ENCODE data around the gene SELENOH. TPM values are rescaled to one million over a fixed set of nuclear protein-coding genes. Genes with fewer than 3 reads are reported as not detected.

Gene SELENOH
- total and polyA plus RNA-seq, 9 of the 15 experiments (the other 6 are each of a cell fraction or from before 2014, with no cell fraction given): 16.6 to 299 (median 118) TPM

DNA sequence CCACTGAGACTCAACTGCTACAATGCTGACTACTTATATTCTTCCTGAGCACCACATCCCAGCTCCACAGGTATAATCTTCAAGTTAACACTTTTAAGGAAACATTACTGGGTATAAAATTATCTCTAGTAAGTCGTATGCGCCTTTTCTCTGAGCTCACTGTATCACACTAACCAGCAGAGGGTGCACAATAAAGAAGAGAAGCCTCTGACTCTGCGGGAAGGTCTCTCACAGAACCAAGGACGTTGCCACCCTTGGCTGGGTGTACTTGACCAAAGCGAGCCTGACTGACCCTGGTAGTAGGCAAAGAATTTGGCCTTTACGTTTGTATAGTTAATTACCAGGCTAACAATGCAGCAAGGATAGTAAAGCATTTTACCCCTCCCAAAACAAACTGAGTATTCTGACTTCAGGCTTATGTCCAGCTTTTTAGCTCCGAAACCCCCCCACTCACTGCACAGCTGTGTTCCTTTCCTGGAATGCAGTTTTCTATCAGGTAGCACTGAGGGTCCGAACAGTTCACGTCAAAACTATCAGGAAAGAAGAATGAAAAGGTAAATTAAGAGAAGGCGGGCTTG, 10.5 kb downstream of the SELENOH start, which contains the start of gene BTBD18 (continued):
- TF ChIP-seq, protein P1, sequence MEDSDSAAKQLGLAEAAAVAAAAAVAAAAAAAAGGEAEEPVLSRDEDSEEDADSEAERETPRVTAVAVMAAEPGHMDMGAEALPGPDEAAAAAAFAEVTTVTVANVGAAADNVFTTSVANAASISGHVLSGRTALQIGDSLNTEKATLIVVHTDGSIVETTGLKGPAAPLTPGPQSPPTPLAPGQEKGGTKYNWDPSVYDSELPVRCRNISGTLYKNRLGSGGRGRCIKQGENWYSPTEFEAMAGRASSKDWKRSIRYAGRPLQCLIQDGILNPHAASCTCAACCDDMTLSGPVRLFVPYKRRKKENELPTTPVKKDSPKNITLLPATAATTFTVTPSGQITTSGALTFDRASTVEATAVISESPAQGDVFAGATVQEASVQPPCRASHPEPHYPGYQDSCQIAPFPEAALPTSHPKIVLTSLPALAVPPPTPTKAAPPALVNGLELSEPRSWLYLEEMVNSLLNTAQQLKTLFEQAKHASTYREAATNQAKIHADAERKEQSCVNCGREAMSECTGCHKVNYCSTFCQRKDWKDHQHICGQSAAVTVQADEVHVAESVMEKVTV (CRISPR knock-in tag; IDR thresholded peaks at IDR 0.05): 0 out of 2 replicates have a peak, but pooled peaks have one; percentile 21
- TF ChIP-seq ZNF232 (CRISPR knock-in tag; IDR thresholded peaks at IDR 0.05) (no peak), SLC30A9 (CRISPR knock-in tag; IDR thresholded peaks at IDR 0.05) (no peak), ZNF354B (CRISPR knock-in tag; IDR thresholded peaks at IDR 0.05) (no peak), DNMT1 (IDR thresholded peaks at IDR 0.05) (no peak), RAD21 (CRISPR knock-in tag; conservative IDR thresholded peaks at IDR 0.05 in 1 of 2, IDR thresholded peaks at IDR 0.05 in 1 of 2) (peak; percentile 54 to 67), C11orf30 (IDR thresholded peaks at IDR 0.05; ENCODE audit: low read depth) (no peak), MEIS2 (IDR thresholded peaks at IDR 0.05; ENCODE audit: partially characterized antibody) (no peak), SMC3 (conservative IDR thresholded peaks at IDR 0.05; ENCODE audit: insufficient read depth, low read depth, low read length) (peak; percentile 45), ZNF780A (CRISPR knock-in tag; IDR thresholded peaks at IDR 0.05) (no peak), RBM22 (IDR thresholded peaks at IDR 0.05; ENCODE audit: low read depth, low read length, poor library complexity, severe bottlenecking) (no peak)
- TF ChIP-seq, protein P2, sequence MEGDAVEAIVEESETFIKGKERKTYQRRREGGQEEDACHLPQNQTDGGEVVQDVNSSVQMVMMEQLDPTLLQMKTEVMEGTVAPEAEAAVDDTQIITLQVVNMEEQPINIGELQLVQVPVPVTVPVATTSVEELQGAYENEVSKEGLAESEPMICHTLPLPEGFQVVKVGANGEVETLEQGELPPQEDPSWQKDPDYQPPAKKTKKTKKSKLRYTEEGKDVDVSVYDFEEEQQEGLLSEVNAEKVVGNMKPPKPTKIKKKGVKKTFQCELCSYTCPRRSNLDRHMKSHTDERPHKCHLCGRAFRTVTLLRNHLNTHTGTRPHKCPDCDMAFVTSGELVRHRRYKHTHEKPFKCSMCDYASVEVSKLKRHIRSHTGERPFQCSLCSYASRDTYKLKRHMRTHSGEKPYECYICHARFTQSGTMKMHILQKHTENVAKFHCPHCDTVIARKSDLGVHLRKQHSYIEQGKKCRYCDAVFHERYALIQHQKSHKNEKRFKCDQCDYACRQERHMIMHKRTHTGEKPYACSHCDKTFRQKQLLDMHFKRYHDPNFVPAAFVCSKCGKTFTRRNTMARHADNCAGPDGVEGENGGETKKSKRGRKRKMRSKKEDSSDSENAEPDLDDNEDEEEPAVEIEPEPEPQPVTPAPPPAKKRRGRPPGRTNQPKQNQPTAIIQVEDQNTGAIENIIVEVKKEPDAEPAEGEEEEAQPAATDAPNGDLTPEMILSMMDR (IDR thresholded peaks at IDR 0.05 in 2 of 3, conservative IDR thresholded peaks at IDR 0.05 in 1 of 3; ENCODE audit: insufficient read depth in 2 of 3, low read depth in 1 of 3, low read length in 3 of 3): peak; percentile 45 to 70 (median 52); a peak in 5 of 6 replicates
- TF ChIP-seq, protein P3, sequence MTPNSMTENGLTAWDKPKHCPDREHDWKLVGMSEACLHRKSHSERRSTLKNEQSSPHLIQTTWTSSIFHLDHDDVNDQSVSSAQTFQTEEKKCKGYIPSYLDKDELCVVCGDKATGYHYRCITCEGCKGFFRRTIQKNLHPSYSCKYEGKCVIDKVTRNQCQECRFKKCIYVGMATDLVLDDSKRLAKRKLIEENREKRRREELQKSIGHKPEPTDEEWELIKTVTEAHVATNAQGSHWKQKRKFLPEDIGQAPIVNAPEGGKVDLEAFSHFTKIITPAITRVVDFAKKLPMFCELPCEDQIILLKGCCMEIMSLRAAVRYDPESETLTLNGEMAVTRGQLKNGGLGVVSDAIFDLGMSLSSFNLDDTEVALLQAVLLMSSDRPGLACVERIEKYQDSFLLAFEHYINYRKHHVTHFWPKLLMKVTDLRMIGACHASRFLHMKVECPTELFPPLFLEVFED (CRISPR knock-in tag; conservative IDR thresholded peaks at IDR 0.05): no peak
- TF ChIP-seq, protein P4, sequence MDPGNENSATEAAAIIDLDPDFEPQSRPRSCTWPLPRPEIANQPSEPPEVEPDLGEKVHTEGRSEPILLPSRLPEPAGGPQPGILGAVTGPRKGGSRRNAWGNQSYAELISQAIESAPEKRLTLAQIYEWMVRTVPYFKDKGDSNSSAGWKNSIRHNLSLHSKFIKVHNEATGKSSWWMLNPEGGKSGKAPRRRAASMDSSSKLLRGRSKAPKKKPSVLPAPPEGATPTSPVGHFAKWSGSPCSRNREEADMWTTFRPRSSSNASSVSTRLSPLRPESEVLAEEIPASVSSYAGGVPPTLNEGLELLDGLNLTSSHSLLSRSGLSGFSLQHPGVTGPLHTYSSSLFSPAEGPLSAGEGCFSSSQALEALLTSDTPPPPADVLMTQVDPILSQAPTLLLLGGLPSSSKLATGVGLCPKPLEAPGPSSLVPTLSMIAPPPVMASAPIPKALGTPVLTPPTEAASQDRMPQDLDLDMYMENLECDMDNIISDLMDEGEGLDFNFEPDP (CRISPR knock-in tag; IDR thresholded peaks at IDR 0.05): no peak
- TF ChIP-seq, protein P5, sequence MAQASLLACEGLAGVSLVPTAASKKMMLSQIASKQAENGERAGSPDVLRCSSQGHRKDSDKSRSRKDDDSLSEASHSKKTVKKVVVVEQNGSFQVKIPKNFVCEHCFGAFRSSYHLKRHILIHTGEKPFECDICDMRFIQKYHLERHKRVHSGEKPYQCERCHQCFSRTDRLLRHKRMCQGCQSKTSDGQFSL (CRISPR knock-in tag; IDR thresholded peaks at IDR 0.05): peak; percentile 24; the same call in 1 of the 2 replicates
- TF ChIP-seq, protein P5 (tag; IDR thresholded peaks at IDR 0.05): no peak

Data from K562 (cell line).